ENCODE data around the gene VAV3.
A peak's percentile ranks its signal among the peaks of the same experiment; 100 is the strongest.

Gene VAV3

GRCh38 chr1:107920561-107920960 is 44.4 kb downstream of the VAV3 start:
- Histone ChIP-seq H3K4me2 (peak overlapping the region; percentile 38 to 77 (median 67); a peak in 21 of 22 replicates), H3K9me3 (replicated peaks in 1 of 11) (peaks cover 7 to 31% (median 25%) of the 10 kb centered on the region in 11 experiments; a peak in 19 of 22 replicates), H3K27me3 (no peaks in the 10 kb centered on the region), H3K36me3 (peaks cover 0 to 27% (median 6%) of the 10 kb centered on the region in 11 experiments; a peak in 9 of 22 replicates), H3K9ac (peak overlapping the region in 4 of 11 experiments; percentile 1 to 32 (median 11); a peak in 3 of 22 replicates), H3K27ac (peak overlapping the region in 8 of 11 experiments; percentile 14 to 45 (median 31); a peak in 11 of 22 replicates), H3K4me3 (no peak overlapping the region), H4K20me1 (peaks cover 0 to 4% (median 0%) of the 10 kb centered on the region in 11 experiments; a peak in 1 of 22 replicates), H3K4me1 (peaks cover 14 to 52% (median 20%) of the 10 kb centered on the region in 10 experiments)
- TF ChIP-seq Cebpa-rat (IDR thresholded peaks at IDR 0.05) = no peak

GRCh38 chr1:107919953-107920352 is 45.0 kb downstream of the VAV3 start:
- H3K9me3 ChIP-seq (replicated peaks in 1 of 11) = peaks cover 7 to 31% (median 25%) of the 10 kb centered on the region in 11 experiments; a peak in 19 of 22 replicates
- peak overlapping the region in 4 of 11 experiments; percentile 1 to 32 (median 11); a peak in 4 of 22 replicates for H3K9ac ChIP-seq
- TF ChIP-seq Cebpa-rat (IDR thresholded peaks at IDR 0.05) = no peak
- H3K27ac ChIP-seq = peak overlapping the region in 8 of 11 experiments; percentile 14 to 45 (median 31); a peak in 13 of 22 replicates
- peak overlapping the region; percentile 38 to 77 (median 67) for H3K4me2 ChIP-seq
- H3K36me3 ChIP-seq = peaks cover 0 to 21% (median 6%) of the 10 kb centered on the region in 11 experiments; a peak in 9 of 22 replicates
- peaks cover 0 to 4% (median 0%) of the 10 kb centered on the region in 11 experiments; a peak in 1 of 22 replicates for H4K20me1 ChIP-seq
- peaks cover 14 to 56% (median 26%) of the 10 kb centered on the region in 10 experiments for H3K4me1 ChIP-seq
- H3K27me3 ChIP-seq = no peaks in the 10 kb centered on the region
- no peak overlapping the region for H3K4me3 ChIP-seq

GRCh38 chr1:107914119-107914765 is 50.7 kb downstream of the VAV3 start:
- H3K4me3 ChIP-seq = no peak overlapping the region
- H3K27ac ChIP-seq = peak overlapping the region in 4 of 11 experiments; percentile 0 to 46 (median 18); a peak in 4 of 22 replicates
- H3K4me2 ChIP-seq = peak overlapping the region; percentile 24 to 58 (median 40); a peak in 21 of 22 replicates
- H3K27me3 ChIP-seq = no peaks in the 10 kb centered on the region
- H3K9me3 ChIP-seq (replicated peaks in 1 of 11) = peaks cover 7 to 26% (median 22%) of the 10 kb centered on the region in 11 experiments; a peak in 19 of 22 replicates
- H3K4me1 ChIP-seq = peaks cover 13 to 44% (median 19%) of the 10 kb centered on the region in 10 experiments
- peaks cover 0 to 17% (median 0%) of the 10 kb centered on the region in 11 experiments; a peak in 6 of 22 replicates for H3K36me3 ChIP-seq
- TF ChIP-seq Cebpa-rat (IDR thresholded peaks at IDR 0.05) = 0 out of 22 replicates have a peak, but pooled peaks of 1 of the 11 experiments have one; percentile 33
- H3K9ac ChIP-seq = no peak overlapping the region; a peak in 1 of 22 replicates
- no peaks in the 10 kb centered on the region for H4K20me1 ChIP-seq

- H3K27me3 ChIP-seq = no peaks in the 10 kb centered on the region
- H3K4me3 ChIP-seq = no peak overlapping the region
- H3K4me2 ChIP-seq = peak overlapping the region in 2 of 11 experiments; percentile 1 to 20; a peak in 3 of 22 replicates
- H3K36me3 ChIP-seq = peaks cover 0 to 14% (median 0%) of the 10 kb centered on the region in 11 experiments; a peak in 5 of 22 replicates
- no peak for TF ChIP-seq Cebpa-rat (IDR thresholded peaks at IDR 0.05)
- H3K4me1 ChIP-seq = peaks cover 13 to 44% (median 19%) of the 10 kb centered on the region in 10 experiments
- H3K9ac ChIP-seq = no peak overlapping the region
- no peak overlapping the region for H3K27ac ChIP-seq
- H3K9me3 ChIP-seq (replicated peaks in 1 of 11) = peaks cover 0 to 19% (median 14%) of the 10 kb centered on the region in 11 experiments; a peak in 19 of 22 replicates
- no peaks in the 10 kb centered on the region for H4K20me1 ChIP-seq
Observed at GRCh38 chr1:107912656-107913055, 52.3 kb downstream of the VAV3 start.

GRCh38 chr1:107900090-107900945 is 64.7 kb downstream of the VAV3 start:
- Histone ChIP-seq H3K4me3 (no peak overlapping the region; a peak in 1 of 20 replicates), H3K9me3 (replicated peaks in 1 of 11) (peaks cover 0 to 26% (median 8%) of the 10 kb centered on the region in 11 experiments; a peak in 9 of 22 replicates), H3K4me2 (peak overlapping the region; percentile 26 to 88 (median 69)), H3K4me1 (peaks cover 56 to 89% (median 67%) of the 10 kb centered on the region in 10 experiments), H4K20me1 (no peaks in the 10 kb centered on the region; a peak in 1 of 22 replicates), H3K27me3 (no peaks in the 10 kb centered on the region), H3K9ac (peak overlapping the region in 1 of 11 experiments; percentile 13; a peak in 3 of 22 replicates), H3K27ac (peak overlapping the region in 6 of 11 experiments; percentile 6 to 64 (median 38); a peak in 7 of 22 replicates), H3K36me3 (peaks cover 0 to 12% (median 0%) of the 10 kb centered on the region in 11 experiments; a peak in 1 of 22 replicates)
- TF ChIP-seq Cebpa-rat (IDR thresholded peaks at IDR 0.05) = peak in 1 of 11 experiments; percentile 41; a peak in 1 of 22 replicates

GRCh38 chr1:107899655-107900054 is 65.3 kb downstream of the VAV3 start:
- peak overlapping the region in 6 of 11 experiments; percentile 1 to 64 (median 32); a peak in 8 of 22 replicates for H3K27ac ChIP-seq
- H3K4me1 ChIP-seq = peaks cover 61 to 96% (median 73%) of the 10 kb centered on the region in 10 experiments
- 0 out of 22 replicates have a peak, but pooled peaks cover 0 to 6% (median 0%) of the 10 kb centered on the region in 11 experiments for H3K36me3 ChIP-seq
- H4K20me1 ChIP-seq = no peaks in the 10 kb centered on the region; a peak in 1 of 22 replicates
- no peak for TF ChIP-seq Cebpa-rat (IDR thresholded peaks at IDR 0.05)
- no peak overlapping the region for H3K4me3 ChIP-seq
- H3K27me3 ChIP-seq = no peaks in the 10 kb centered on the region
- H3K9ac ChIP-seq = no peak overlapping the region; a peak in 1 of 22 replicates
- H3K9me3 ChIP-seq (replicated peaks in 1 of 11) = peaks cover 0 to 19% (median 8%) of the 10 kb centered on the region in 11 experiments; a peak in 8 of 22 replicates
- peak overlapping the region; percentile 26 to 88 (median 69); a peak in 21 of 22 replicates for H3K4me2 ChIP-seq

GRCh38 chr1:107897438-107898345 is 67.3 kb downstream of the VAV3 start:
- Histone ChIP-seq H3K36me3 (peaks cover 0 to 17% (median 9%) of the 10 kb centered on the region in 11 experiments; a peak in 19 of 22 replicates), H3K4me3 (peak overlapping the region in 8 of 10 experiments; percentile 18 to 42 (median 33); a peak in 11 of 20 replicates), H3K27ac (peak overlapping the region; percentile 18 to 76 (median 66); a peak in 20 of 22 replicates), H3K9ac (peak overlapping the region; percentile 6 to 65 (median 48); a peak in 17 of 22 replicates), H3K4me2 (peak overlapping the region; percentile 72 to 96 (median 84)), H3K9me3 (replicated peaks in 1 of 11) (peaks cover 10 to 19% (median 16%) of the 10 kb centered on the region in 11 experiments), H4K20me1 (no peaks in the 10 kb centered on the region; a peak in 1 of 22 replicates), H3K27me3 (no peaks in the 10 kb centered on the region), H3K4me1 (peaks cover 65 to 83% (median 74%) of the 10 kb centered on the region in 10 experiments)
- no peak for TF ChIP-seq Cebpa-rat (IDR thresholded peaks at IDR 0.05)

All from BLaER1 treated with 17β-estradiol and CSF1 and Interleukin-3, amounts not matched to agents 10 nM and 100 nM (cell line).